ENCODE results near the gene RTRAF. TPM values are rescaled to one million over a fixed set of nuclear protein-coding genes. Genes with fewer than 3 reads are reported as not detected.

The RTRAF gene
- total and polyA plus RNA-seq, 2 experiments from 2014 or later, result 150 to 729 TPM

DNA sequence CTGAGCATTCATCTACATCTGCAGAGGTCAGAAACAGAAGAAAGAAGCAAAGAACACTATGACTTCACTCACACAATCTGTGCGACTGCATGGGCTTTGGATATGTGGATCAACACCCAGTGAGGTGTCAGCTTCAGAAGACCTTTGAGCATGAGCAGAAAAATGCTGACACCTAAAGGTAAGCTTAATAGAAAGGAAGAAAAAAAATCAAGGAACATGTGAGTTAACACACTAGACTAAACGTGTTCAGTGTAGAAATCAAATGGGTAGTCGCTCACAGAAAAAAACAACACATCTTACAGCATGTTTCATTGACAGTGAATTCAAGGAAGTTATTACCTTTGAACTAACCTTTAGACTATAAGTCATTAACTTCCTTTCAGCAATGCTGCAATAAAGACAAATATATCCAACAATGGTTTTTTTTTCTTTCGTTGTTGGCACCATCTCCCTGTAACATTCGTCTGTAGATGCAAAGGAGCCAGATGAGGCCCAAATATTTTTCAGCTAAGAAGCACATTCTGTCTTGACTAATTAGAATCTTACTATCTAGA lies 30.9 kb downstream of the RTRAF start:
- H3K27ac ChIP-seq (ENCODE audit: low read depth), result no peak overlapping the region
- H3K4me3 Mint-ChIP-seq, result no peak overlapping the region

More for the DNA sequence above, 30.9 kb downstream of the RTRAF start:
- Histone ChIP-seq H3K4me3 (no peak overlapping the region), H3K4me2 (no peak overlapping the region), H3K4me1 (ENCODE audit: insufficient read depth) (peaks cover 17% of the 10 kb centered on the region), H3K79me2 (replicated peaks; ENCODE audit: insufficient read depth) (no peaks in the 10 kb centered on the region), H4K20me1 (replicated peaks; ENCODE audit: insufficient read depth) (no peaks in the 10 kb centered on the region), H3K36me3 (ENCODE audit: insufficient read depth) (no peaks in the 10 kb centered on the region), H3F3A (replicated peaks; ENCODE audit: low read depth) (no peaks in the 10 kb centered on the region), H3K9me2 (ENCODE audit: insufficient read depth) (0 out of 2 replicates have a peak, but pooled peaks cover 11% of the 10 kb centered on the region), H3K27me3 (ENCODE audit: insufficient read depth) (no peaks in the 10 kb centered on the region), H2AFZ (no peak overlapping the region)
- Mint-ChIP-seq H3K4me1 (peaks cover 41% of the 10 kb centered on the region), H3K27me3 (ENCODE audit: insufficient read depth, low read depth, poor library complexity) (peaks cover 2% of the 10 kb centered on the region), H3K9me3 (peaks cover 7% of the 10 kb centered on the region; the same call in 1 of the 3 replicates), H3K36me3 (ENCODE audit: low read depth) (no peaks in the 10 kb centered on the region; the same call in 2 of the 3 replicates), H3K27ac (no peak overlapping the region; the same call in 1 of the 2 replicates)
- TF ChIP-seq EZH2 (IDR thresholded peaks at IDR 0.05; ENCODE audit: low read depth, unreplicated experiment), result no peak
- no peak for TF ChIP-seq ZNF114 (CRISPR knock-in tag; IDR thresholded peaks at IDR 0.05)
- TF ChIP-seq, protein P1, sequence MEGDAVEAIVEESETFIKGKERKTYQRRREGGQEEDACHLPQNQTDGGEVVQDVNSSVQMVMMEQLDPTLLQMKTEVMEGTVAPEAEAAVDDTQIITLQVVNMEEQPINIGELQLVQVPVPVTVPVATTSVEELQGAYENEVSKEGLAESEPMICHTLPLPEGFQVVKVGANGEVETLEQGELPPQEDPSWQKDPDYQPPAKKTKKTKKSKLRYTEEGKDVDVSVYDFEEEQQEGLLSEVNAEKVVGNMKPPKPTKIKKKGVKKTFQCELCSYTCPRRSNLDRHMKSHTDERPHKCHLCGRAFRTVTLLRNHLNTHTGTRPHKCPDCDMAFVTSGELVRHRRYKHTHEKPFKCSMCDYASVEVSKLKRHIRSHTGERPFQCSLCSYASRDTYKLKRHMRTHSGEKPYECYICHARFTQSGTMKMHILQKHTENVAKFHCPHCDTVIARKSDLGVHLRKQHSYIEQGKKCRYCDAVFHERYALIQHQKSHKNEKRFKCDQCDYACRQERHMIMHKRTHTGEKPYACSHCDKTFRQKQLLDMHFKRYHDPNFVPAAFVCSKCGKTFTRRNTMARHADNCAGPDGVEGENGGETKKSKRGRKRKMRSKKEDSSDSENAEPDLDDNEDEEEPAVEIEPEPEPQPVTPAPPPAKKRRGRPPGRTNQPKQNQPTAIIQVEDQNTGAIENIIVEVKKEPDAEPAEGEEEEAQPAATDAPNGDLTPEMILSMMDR (conservative IDR thresholded peaks at IDR 0.05; ENCODE audit: low read depth in 2 of 2), result no peak
- TF ChIP-seq, protein P2, sequence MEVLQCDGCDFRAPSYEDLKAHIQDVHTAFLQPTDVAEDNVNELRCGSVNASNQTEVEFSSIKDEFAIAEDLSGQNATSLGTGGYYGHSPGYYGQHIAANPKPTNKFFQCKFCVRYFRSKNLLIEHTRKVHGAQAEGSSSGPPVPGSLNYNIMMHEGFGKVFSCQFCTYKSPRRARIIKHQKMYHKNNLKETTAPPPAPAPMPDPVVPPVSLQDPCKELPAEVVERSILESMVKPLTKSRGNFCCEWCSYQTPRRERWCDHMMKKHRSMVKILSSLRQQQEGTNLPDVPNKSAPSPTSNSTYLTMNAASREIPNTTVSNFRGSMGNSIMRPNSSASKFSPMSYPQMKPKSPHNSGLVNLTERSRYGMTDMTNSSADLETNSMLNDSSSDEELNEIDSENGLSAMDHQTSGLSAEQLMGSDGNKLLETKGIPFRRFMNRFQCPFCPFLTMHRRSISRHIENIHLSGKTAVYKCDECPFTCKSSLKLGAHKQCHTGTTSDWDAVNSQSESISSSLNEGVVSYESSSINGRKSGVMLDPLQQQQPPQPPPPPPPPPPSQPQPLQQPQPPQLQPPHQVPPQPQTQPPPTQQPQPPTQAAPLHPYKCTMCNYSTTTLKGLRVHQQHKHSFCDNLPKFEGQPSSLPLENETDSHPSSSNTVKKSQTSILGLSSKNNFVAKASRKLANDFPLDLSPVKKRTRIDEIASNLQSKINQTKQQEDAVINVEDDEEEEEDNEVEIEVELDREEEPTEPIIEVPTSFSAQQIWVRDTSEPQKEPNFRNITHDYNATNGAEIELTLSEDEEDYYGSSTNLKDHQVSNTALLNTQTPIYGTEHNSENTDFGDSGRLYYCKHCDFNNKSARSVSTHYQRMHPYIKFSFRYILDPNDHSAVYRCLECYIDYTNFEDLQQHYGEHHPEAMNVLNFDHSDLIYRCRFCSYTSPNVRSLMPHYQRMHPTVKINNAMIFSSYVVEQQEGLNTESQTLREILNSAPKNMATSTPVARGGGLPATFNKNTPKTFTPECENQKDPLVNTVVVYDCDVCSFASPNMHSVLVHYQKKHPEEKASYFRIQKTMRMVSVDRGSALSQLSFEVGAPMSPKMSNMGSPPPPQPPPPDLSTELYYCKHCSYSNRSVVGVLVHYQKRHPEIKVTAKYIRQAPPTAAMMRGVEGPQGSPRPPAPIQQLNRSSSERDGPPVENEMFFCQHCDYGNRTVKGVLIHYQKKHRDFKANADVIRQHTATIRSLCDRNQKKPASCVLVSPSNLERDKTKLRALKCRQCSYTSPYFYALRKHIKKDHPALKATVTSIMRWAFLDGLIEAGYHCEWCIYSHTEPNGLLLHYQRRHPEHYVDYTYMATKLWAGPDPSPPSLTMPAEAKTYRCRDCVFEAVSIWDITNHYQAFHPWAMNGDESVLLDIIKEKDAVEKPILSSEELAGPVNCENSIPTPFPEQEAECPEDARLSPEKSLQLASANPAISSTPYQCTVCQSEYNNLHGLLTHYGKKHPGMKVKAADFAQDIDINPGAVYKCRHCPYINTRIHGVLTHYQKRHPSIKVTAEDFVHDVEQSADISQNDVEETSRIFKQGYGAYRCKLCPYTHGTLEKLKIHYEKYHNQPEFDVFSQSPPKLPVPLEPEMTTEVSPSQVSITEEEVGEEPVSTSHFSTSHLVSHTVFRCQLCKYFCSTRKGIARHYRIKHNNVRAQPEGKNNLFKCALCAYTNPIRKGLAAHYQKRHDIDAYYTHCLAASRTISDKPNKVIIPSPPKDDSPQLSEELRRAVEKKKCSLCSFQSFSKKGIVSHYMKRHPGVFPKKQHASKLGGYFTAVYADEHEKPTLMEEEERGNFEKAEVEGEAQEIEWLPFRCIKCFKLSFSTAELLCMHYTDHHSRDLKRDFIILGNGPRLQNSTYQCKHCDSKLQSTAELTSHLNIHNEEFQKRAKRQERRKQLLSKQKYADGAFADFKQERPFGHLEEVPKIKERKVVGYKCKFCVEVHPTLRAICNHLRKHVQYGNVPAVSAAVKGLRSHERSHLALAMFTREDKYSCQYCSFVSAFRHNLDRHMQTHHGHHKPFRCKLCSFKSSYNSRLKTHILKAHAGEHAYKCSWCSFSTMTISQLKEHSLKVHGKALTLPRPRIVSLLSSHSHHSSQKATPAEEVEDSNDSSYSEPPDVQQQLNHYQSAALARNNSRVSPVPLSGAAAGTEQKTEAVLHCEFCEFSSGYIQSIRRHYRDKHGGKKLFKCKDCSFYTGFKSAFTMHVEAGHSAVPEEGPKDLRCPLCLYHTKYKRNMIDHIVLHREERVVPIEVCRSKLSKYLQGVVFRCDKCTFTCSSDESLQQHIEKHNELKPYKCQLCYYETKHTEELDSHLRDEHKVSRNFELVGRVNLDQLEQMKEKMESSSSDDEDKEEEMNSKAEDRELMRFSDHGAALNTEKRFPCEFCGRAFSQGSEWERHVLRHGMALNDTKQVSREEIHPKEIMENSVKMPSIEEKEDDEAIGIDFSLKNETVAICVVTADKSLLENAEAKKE (CRISPR knock-in tag; IDR thresholded peaks at IDR 0.05), result no peak
- no peak for TF ChIP-seq ZNF331 (CRISPR knock-in tag; IDR thresholded peaks at IDR 0.05; ENCODE audit: low read depth)
- TF ChIP-seq CREB1 (CRISPR knock-in tag; IDR thresholded peaks at IDR 0.05; ENCODE audit: low read depth), result no peak
- no peak for TF ChIP-seq STAT1 (IDR thresholded peaks at IDR 0.05; ENCODE audit: unreplicated experiment)
- TF ChIP-seq JUNB (IDR thresholded peaks at IDR 0.05; ENCODE audit: unreplicated experiment), result no peak
- no peak for TF ChIP-seq NANOG (IDR thresholded peaks at IDR 0.05; ENCODE audit: borderline replicate concordance)
- TF ChIP-seq, protein P3, sequence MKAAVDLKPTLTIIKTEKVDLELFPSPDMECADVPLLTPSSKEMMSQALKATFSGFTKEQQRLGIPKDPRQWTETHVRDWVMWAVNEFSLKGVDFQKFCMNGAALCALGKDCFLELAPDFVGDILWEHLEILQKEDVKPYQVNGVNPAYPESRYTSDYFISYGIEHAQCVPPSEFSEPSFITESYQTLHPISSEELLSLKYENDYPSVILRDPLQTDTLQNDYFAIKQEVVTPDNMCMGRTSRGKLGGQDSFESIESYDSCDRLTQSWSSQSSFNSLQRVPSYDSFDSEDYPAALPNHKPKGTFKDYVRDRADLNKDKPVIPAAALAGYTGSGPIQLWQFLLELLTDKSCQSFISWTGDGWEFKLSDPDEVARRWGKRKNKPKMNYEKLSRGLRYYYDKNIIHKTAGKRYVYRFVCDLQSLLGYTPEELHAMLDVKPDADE (IDR thresholded peaks at IDR 0.05), result no peak
- TF ChIP-seq EZH2phosphoT487 (IDR thresholded peaks at IDR 0.05; ENCODE audit: unreplicated experiment), result no peak
- TF ChIP-seq, protein P4, sequence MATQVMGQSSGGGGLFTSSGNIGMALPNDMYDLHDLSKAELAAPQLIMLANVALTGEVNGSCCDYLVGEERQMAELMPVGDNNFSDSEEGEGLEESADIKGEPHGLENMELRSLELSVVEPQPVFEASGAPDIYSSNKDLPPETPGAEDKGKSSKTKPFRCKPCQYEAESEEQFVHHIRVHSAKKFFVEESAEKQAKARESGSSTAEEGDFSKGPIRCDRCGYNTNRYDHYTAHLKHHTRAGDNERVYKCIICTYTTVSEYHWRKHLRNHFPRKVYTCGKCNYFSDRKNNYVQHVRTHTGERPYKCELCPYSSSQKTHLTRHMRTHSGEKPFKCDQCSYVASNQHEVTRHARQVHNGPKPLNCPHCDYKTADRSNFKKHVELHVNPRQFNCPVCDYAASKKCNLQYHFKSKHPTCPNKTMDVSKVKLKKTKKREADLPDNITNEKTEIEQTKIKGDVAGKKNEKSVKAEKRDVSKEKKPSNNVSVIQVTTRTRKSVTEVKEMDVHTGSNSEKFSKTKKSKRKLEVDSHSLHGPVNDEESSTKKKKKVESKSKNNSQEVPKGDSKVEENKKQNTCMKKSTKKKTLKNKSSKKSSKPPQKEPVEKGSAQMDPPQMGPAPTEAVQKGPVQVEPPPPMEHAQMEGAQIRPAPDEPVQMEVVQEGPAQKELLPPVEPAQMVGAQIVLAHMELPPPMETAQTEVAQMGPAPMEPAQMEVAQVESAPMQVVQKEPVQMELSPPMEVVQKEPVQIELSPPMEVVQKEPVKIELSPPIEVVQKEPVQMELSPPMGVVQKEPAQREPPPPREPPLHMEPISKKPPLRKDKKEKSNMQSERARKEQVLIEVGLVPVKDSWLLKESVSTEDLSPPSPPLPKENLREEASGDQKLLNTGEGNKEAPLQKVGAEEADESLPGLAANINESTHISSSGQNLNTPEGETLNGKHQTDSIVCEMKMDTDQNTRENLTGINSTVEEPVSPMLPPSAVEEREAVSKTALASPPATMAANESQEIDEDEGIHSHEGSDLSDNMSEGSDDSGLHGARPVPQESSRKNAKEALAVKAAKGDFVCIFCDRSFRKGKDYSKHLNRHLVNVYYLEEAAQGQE (IDR thresholded peaks at IDR 0.05; ENCODE audit: unreplicated experiment), result no peak
- no peak for TF ChIP-seq POLR2AphosphoS5 (IDR thresholded peaks at IDR 0.05; ENCODE audit: low read depth)
- DNase-seq (ENCODE audit: low spot score), result no peak
- ATAC-seq, result no peak
